Stimulated activated CD4-positive, alpha-beta T cell treated with anti-CD3 and anti-CD28 coated beads, Interleukin-15, amount 100 ng/mL, for 48 hours (primary cell): ENCODE data around the gene ITPA.

ENCODE experiments used
- DNase-seq, 2 donors: peaks; one replicate each; pipeline ENCODE4 v3.0.0-alpha.2; 2020; ENCODE audit warnings: low read depth in 2 of 2

ITPA gene

GRCh38 chr20:3244613-3245012 is 35.3 kb downstream of the ITPA start:
- no peak for DNase-seq

GRCh38 chr20:3245156-3245555 is 35.9 kb downstream of the ITPA start:
- no peak for DNase-seq

- DNase-seq = no peak
Observed at GRCh38 chr20:3245711-3246110, 36.4 kb downstream of the ITPA start.

- no peak for DNase-seq
Observed at GRCh38 chr20:3246682-3247081, 37.4 kb downstream of the ITPA start.

- DNase-seq = no peak
Observed at GRCh38 chr20:3247638-3248037, 38.3 kb downstream of the ITPA start.

GRCh38 chr20:3248167-3248992 is 39.1 kb downstream of the ITPA start:
- no peak for DNase-seq

- no peak for DNase-seq
Observed at GRCh38 chr20:3248993-3249347, 39.7 kb downstream of the ITPA start.

- no peak for DNase-seq
Observed at GRCh38 chr20:3250091-3250504, 40.8 kb downstream of the ITPA start.

- no peak for DNase-seq
Observed at GRCh38 chr20:3251806-3252205, 42.5 kb downstream of the ITPA start.

GRCh38 chr20:3255728-3256127 is 46.4 kb downstream of the ITPA start:
- no peak for DNase-seq

- DNase-seq = no peak
Observed at GRCh38 chr20:3258429-3258828, 49.1 kb downstream of the ITPA start.

- DNase-seq = no peak
Observed at GRCh38 chr20:3262566-3262965, 53.3 kb downstream of the ITPA start.

- no peak for DNase-seq
Observed at GRCh38 chr20:3270051-3270450, 60.8 kb downstream of the ITPA start.

GRCh38 chr20:3273371-3273770 is 64.1 kb downstream of the ITPA start:
- DNase-seq = no peak
